SK-MEL-5 (cell line): ENCODE data around the gene SNAP47. TPM values are rescaled to one million over a fixed set of nuclear protein-coding genes. Genes with fewer than 3 reads are reported as not detected.
A peak's percentile ranks its signal among the peaks of the same experiment; 100 is the strongest.

ENCODE experiments used
- DNase-seq: peaks from one replicate; pipeline ENCODE4 v3.0.0-alpha.2; 2016; ENCODE audit warnings: low read depth, low spot score
- in situ Hi-C: cut with HindIII; loops from 2 replicates; pipeline ENCODE4 v1.10.0; 2016; ENCODE audit warnings: low sequenced_read_pairs, high pct_unique_total_duplicates, low pct_unique_long_range_greater_than_20kb
- total RNA-seq: library from RNA; depleted of rRNA; stranded (reverse); fragments of >200 nt; shearing (Covaris generic); gene quantifications from 2 replicates; pipeline ENCODE4 v1.2.3, GENCODE V29; 2014

Gene SNAP47
- total RNA-seq, 1 experiment from 2014 or later, result 29.3 TPM

DNA sequence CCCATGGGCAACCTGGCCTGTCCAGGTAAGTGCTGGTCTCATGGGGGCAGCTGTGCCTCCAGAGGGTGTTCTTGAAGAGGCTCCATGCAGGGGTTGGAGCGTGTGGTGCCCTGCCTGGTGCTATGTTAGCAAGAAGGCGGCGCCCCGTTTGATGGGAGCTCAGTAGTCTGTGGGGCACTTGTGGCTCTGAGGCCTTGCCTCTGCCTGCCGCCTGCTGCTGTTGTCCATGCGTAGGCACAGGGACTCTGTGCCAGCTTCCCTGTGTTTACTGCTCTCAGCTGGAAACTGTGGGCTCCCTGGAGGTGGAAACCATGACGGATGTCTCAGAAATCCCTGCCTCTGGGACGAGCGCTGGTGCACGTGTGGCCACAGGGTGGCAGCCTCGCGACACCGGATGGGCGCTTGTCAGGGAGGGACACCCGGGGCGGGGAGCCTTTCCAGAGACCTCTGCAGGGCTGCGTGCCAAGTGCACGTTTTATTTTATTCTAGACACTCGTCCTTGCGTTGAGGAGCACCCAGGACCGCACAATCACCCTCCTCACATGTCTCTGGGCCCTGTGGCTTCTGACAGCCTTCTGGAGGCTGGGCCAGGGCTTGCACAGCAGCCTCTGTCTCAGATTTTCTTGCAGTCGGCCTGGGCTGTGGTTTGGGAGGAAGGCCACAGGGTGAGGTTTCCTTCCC lies 27.1 kb downstream of the SNAP47 start:
- in situ Hi-C loops, result no loop called here
- peak; percentile 69 for DNase-seq

DNA sequence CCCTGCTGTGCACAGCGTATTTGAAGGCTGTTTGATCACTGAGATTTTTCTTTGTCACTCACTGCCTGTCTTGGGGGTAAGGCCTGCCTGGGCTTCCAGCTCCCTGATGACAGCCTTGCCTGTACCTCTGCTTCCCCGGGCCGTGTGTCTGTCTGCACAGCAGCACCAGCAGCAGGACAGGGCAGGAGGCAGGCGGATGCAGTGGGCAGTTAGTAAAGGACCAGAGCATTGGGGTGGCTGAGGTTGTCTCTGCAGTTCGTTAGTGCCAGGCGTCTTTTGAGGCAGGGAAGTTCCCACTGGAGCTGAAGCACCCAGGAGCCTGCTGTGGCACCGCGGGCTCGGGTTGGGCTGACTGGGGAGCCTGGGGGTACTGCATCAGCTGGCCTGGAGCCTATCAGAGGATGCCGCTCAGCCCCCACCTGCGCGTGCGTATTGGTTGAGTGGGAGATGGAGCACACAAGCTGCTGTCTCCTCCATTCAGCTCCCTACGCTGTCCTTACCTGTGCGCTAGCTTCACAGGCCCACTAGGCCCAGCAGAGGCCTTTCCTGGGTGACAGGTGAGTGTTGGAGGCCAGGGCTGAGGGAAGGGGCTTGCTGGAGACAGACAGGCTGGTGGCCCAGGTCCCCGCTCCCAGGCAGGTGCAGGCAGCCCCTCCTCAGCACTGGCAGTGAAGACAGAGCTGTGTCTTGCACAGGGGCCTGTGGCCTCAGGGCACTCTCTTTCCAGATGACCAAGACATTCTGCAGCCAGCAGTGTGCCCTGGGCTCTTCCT lies 28.2 kb downstream of the SNAP47 start:
- DNase-seq, result no peak
- in situ Hi-C loops, result no loop called here

- in situ Hi-C loops, result no loop called here
- DNase-seq, result no peak
Measured at GRCh38 chr1:227764019-227764391, 28.8 kb downstream of the SNAP47 start.

DNA sequence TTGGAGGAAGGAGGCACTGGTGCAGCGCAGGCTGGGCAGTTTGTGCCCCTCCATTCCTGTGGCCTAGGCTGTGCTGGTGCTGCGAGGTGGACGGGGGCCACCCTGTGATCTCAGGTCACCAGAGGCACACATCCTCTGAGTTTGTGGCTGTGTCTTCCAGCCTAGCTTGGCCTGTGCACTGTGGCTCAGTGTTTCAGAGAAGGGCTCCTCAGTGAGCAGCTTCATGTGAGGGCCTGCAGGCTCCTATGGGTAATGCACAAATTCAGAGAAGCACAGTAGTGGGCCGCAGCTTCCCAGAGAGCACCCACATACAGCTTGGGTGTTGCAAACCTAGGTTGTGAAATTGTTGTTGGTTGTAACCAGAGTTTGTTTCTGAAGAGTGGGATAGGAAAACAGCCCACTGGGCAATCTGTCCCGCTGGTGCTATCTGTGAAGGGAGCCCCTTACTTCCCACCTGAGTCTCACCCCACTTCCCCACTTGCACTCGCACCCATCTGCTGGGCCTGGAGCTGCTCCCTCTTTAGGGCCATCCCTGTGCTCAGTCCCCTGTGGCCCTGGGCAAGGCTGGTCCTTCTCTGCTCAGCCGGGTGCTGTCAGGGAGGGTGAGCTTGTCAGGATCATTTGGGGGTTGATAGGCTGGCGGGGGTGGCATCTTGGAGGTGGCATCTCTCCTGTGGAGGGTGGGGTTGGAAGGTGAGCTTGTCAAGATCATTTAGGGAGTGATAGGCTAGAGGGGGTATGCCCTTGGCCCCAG lies 30.2 kb downstream of the SNAP47 start:
- in situ Hi-C loops, result no loop called here
- DNase-seq, result no peak

GRCh38 chr1:227766015-227766634 lies 30.9 kb downstream of the SNAP47 start:
- no peak for DNase-seq
- in situ Hi-C loops, result no loop called here

DNA sequence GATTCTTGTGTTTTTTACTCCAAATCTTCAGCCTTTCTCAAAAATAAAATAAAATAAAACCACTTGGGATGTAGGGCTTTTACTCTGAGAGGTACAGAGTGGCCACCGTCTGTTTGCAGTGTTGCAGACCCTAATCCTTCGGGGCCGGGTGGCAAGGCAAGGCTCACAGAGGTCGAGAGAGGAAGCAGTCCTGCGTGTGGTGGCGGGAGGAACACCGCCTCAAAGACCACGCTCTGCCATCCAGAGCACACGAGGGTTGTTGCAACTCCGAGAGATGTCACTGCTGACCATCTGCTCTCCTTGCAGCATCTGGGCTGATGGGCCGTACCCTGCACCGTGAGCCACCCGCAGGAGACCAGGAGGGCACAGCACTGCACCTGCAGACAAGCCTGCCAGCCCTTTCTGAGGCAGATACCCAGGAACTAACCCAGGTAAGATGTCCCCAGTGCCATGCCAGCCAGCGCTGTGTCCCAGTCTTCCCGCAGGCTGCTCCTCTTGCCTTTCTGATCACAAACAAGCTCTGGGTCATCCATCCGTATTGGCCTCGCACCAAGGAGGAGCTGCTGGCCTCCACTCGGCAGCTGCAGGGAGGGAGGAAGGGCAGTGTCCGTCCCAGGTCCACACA lies 31.5 kb downstream of the SNAP47 start:
- DNase-seq, result no peak
- in situ Hi-C loops, result no loop called here

GRCh38 chr1:227767401-227768124 lies 32.3 kb downstream of the SNAP47 start:
- no peak for DNase-seq
- in situ Hi-C loops, result no loop called here

GRCh38 chr1:227768125-227768439 lies 32.8 kb downstream of the SNAP47 start:
- no peak for DNase-seq
- in situ Hi-C loops, result no loop called here

DNA sequence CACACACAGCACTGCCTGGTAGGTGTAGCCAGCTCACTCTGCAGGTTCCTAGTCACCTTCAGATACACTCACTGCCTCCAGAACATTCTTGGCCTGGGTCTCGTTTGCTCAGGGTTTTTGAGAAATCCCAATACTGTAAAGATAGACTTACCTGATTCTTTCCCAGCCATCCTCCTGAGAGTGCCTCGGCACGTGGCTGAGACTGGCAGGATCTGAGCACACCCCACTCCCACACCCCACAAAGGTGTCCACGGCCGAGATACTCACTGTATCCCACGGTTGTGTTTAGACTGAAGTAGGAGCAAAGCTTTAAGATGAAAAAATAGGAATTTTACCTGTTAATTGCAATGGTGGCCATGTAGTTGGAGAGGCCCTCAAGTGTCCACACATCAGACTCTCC lies 33.4 kb downstream of the SNAP47 start:
- in situ Hi-C loops, result no loop called here
- no peak for DNase-seq

- no peak for DNase-seq
- in situ Hi-C loops, result no loop called here
Measured at GRCh38 chr1:227769047-227769935, 34.1 kb downstream of the SNAP47 start.

- in situ Hi-C loops, result no loop called here
- no peak for DNase-seq
Measured at GRCh38 chr1:227769936-227770494, 34.8 kb downstream of the SNAP47 start.

- in situ Hi-C loops, result no loop called here
- no peak for DNase-seq
Measured at GRCh38 chr1:227770812-227771211, 35.6 kb downstream of the SNAP47 start.

DNA sequence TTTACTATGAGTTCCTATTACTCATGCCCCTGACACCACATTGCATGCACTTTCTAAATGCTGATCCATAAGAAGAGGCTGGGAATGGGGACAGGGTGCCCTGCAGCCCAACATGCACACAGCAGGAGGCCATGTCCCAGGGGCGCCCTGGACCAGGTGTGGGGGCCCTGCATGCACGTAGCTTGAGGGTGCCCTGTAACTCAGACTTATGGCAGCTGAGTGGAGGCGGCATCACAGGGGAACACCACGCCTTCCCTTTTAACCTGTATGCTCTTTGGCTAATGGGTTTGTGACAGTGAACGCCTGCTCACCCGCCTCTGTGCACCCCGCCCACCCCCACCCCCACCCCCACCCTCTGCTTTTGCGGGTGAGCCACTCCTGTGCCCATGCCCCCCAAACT lies 36.1 kb downstream of the SNAP47 start:
- in situ Hi-C loops, result no loop called here
- no peak for DNase-seq

DNA sequence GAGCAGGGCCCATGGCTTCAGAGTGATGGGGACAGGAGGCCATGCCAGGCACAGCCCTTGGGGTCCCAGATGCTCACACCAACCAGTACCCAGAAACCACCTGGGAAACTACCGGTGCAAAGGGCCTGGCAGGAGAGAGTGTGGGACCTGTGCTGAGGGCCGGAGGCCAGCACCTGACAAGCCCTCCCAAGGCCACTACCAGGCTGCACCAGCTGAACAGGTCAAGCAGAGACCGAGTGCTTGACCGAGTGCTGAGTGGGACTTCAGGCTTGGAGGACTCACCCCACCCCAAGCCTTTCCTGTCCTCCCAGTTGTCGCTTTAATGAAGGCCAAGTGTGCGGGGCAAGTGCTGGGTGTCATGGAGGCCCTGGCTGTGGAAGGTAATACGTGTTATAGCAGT lies 36.5 kb downstream of the SNAP47 start:
- no peak for DNase-seq
- in situ Hi-C loops, result no loop called here

DNA sequence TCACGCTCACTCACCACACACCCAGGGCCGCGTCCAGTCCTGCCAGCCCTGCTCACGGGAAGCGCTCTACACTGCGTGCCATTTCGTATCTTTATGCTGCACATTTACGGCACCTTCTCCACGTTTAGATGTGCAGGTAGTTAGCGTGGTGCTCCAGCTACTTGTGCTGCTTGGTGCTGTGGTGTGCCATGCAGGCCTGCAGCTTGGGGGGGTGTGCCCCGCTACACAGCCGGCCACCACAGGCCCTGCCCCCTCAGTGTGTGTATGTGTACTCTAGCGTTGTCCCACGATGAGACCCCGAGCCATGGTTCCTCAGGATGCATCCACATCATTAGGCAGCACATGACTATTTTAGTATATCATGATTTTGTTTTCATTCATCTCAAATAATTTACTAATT lies 38.3 kb downstream of the SNAP47 start:
- in situ Hi-C loops, result no loop called here
- no peak for DNase-seq

GRCh38 chr1:227774051-227774731 lies 39.0 kb downstream of the SNAP47 start:
- in situ Hi-C loops, result no loop called here
- no peak for DNase-seq
